K562 (cell line): ENCODE data around the gene NACC1. TPM values are rescaled to one million over a fixed set of nuclear protein-coding genes. Genes with fewer than 3 reads are reported as not detected.

Source experiments
- BMI1 ChIP-seq: fragments of 150-350 bp; IDR thresholded peaks from 2 replicates; pipeline ENCODE4 v1.6.1; 2014; ENCODE audit warnings: low read length
- CXXC5 ChIP-seq: fragments of 250-450 bp; sonication (Bioruptor Pico); IDR thresholded peaks from 2 replicates; pipeline ENCODE4 v1.8.0; 2022; ENCODE audit warnings: inconsistent platforms, mild to moderate bottlenecking, moderate library complexity
- FOXO4 ChIP-seq: fragments of 450-650 bp; formaldehyde crosslinking; IDR thresholded peaks from 2 replicates; pipeline ENCODE4 v1.4.0; 2020; ENCODE audit warnings: mild to moderate bottlenecking, moderate library complexity
- GATA2 ChIP-seq: sonication (generic); formaldehyde crosslinking; IDR thresholded peaks from 2 replicates; pipeline ENCODE4 v1.4.0; 2020; ENCODE audit warnings: mild to moderate bottlenecking, missing genetic modification reagents
- RNF2 ChIP-seq: sonication (generic); IDR thresholded peaks from 2 replicates; pipeline ENCODE4 v1.6.1; 2016
- RNF219 ChIP-seq: fragments of 250-450 bp; sonication (Bioruptor Pico); IDR thresholded peaks from 2 replicates; pipeline ENCODE4 v1.5.0; 2022; ENCODE audit warnings: mild to moderate bottlenecking
- SIN3A ChIP-seq, 2 experiments: fragments of 150-350 bp in 1 of 2; IDR thresholded peaks; 2 replicates each; pipeline ENCODE4 v1.6.1; 2011 to 2016; ENCODE audit warnings: borderline replicate concordance in 2 of 2, low read depth in 2 of 2, low read length in 2 of 2, mild to moderate bottlenecking in 2 of 2, moderate library complexity in 2 of 2; ENCODE audit not compliant: control insufficient read depth in 1 of 2
- ZBTB33 ChIP-seq: sonication (generic); formaldehyde crosslinking; IDR thresholded peaks from 2 replicates; pipeline ENCODE4 v1.8.1; 2023; ENCODE audit warnings: mild to moderate bottlenecking, missing genetic modification reagents
- ZBTB43 ChIP-seq: sonication (generic); formaldehyde crosslinking; IDR thresholded peaks from 2 replicates; pipeline ENCODE4 v1.8.0; 2023; ENCODE audit warnings: mild to moderate bottlenecking, missing genetic modification reagents
- ZNF449 ChIP-seq: fragments of 250-450 bp; sonication (Bioruptor Pico); IDR thresholded peaks from 2 replicates; pipeline ENCODE4 v1.8.0; 2022; ENCODE audit warnings: moderate library complexity, mild to moderate bottlenecking, inconsistent platforms
- ZNF57 ChIP-seq: fragments of 450-650 bp; formaldehyde crosslinking; IDR thresholded peaks from 2 replicates; pipeline ENCODE4 v1.4.0; 2020; ENCODE audit warnings: mild to moderate bottlenecking, moderate library complexity
- ZNF592 ChIP-seq: fragments of 450-650 bp; IDR thresholded peaks from 2 replicates; pipeline ENCODE4 v1.6.1; 2017; ENCODE audit warnings: antibody characterized with exemption, mild to moderate bottlenecking
- ZNF707 ChIP-seq: fragments of 250-450 bp; sonication (Bioruptor Pico); conservative IDR thresholded peaks from 2 replicates; pipeline ENCODE4 v1.8.0; 2022; ENCODE audit warnings: inconsistent platforms, mild to moderate bottlenecking, moderate library complexity
- polyA plus RNA-seq, 8 experiments: library from polyadenylated mRNA; depleted of rRNA in 4 of 8; stranded (reverse) in 5 of 8; unstranded in 3 of 8; fragments of >200 nt; fragmentation: Nextera tagmentation in 2 of 8; fragmentation: Illumina TruSeq in 1 of 8; extraction: Ambion mirVana in 2 of 8; extraction: Trizol in 1 of 8; gene quantifications; 2 replicates each; pipeline versions ENCODE4 v1.2.1 to v1.2.3, GENCODE V29; 2011 to 2014; ENCODE audit warnings: inconsistent platforms in 1 of 8, missing spikeins in 1 of 8
- total RNA-seq, 7 experiments: library from RNA; depleted of rRNA in 6 of 7; stranded (reverse); fragments of >200 nt in 6 of 7; fragmentation: Illumina TruSeq in 2 of 7; extraction: Trizol in 2 of 7; gene quantifications; 2 replicates each; pipeline versions ENCODE4 v1.2.1 to v1.2.3, GENCODE V29; 2011 to 2021; ENCODE audit warnings: low replicate concordance in 1 of 7

Gene NACC1
- total and polyA plus RNA-seq, 9 of the 15 experiments (the other 6 are each of a cell fraction or from before 2014, with no cell fraction given) = 0.04 to 96.6 (median 25.8) TPM

- TF ChIP-seq ZNF592 (peak; percentile 81), GATA2 (CRISPR knock-in tag) (no peak), RNF2 (no peak; the same call in 1 of the 2 replicates), ZNF449 (CRISPR knock-in tag) (0 out of 2 replicates have a peak, but pooled peaks have one; percentile 27), ZNF57 (no peak), CXXC5 (CRISPR knock-in tag) (peak; percentile 64), ZBTB43 (no peak), BMI1 (no peak), SIN3A (IDR thresholded peaks at IDR 0.05; ENCODE audit: borderline replicate concordance in 2 of 2, control insufficient read depth in 1 of 2, low read depth in 2 of 2, low read length in 2 of 2) (peak; percentile 2 to 35; a peak in 1 of 4 replicates), ZNF707 (CRISPR knock-in tag) (no peak), RNF219 (CRISPR knock-in tag) (no peak), ZBTB33 (CRISPR knock-in tag) (no peak), FOXO4 (no peak)
Observed at GRCh38 chr19:13164343-13165161, 46.5 kb downstream of the NACC1 start (continued).
